Progenitor cell of endocrine pancreas (in vitro differentiated cells): ENCODE data around the gene LRRC56. TPM values are rescaled to one million over a fixed set of nuclear protein-coding genes. Genes with fewer than 3 reads are reported as not detected.
A peak's percentile ranks its signal among the peaks of the same experiment; 100 is the strongest.

Source experiments
- DNase-seq: peaks from one replicate; pipeline ENCODE4 v3.0.0; 2021; ENCODE audit warnings: low spot score; ENCODE audit not compliant: unreplicated experiment
- H3K27ac Mint-ChIP-seq: 2 replicates; pipeline ENCODE4 v1.8.0; 2021; ENCODE audit warnings: mild to moderate bottlenecking, moderate library complexity, mixed read lengths
- H3K27me3 Mint-ChIP-seq: 2 replicates; pipeline ENCODE4 v1.8.0; 2021; ENCODE audit warnings: mixed read lengths
- H3K36me3 Mint-ChIP-seq: 2 replicates; pipeline ENCODE4 v1.8.0; 2022; ENCODE audit warnings: mixed read lengths; ENCODE audit not compliant: insufficient read depth
- H3K4me1 Mint-ChIP-seq: 2 replicates; pipeline ENCODE4 v1.8.0; 2021; ENCODE audit warnings: low read depth, mixed read lengths
- H3K4me3 Mint-ChIP-seq: 2 replicates; pipeline ENCODE4 v1.8.0; 2021; ENCODE audit warnings: low read depth, mild to moderate bottlenecking, moderate library complexity, mixed read lengths
- H3K9me3 Mint-ChIP-seq: 2 replicates; pipeline ENCODE4 v1.8.0; 2021; ENCODE audit warnings: low read depth, mixed read lengths
- CTCF ChIP-seq: fragments of 200-600 bp; sonication (generic); IDR thresholded peaks from one replicate; pipeline ENCODE4 v1.5.0; 2021; ENCODE audit warnings: antibody characterized with exemption, mild to moderate bottlenecking; ENCODE audit not compliant: unreplicated experiment
- total RNA-seq: library from RNA; stranded (reverse); gene quantifications from 2 replicates; pipeline ENCODE4 v1.2.1, GENCODE V29; 2021

The LRRC56 gene
- total RNA-seq, 1 donor from 2014 or later = 5.4 TPM

- DNase-seq = no peak
- Mint-ChIP-seq H3K4me3 (no peak overlapping the region), H3K27me3 (no peaks in the 10 kb centered on the region), H3K36me3 (peaks cover 9% of the 10 kb centered on the region), H3K4me1 (peaks cover 4% of the 10 kb centered on the region), H3K9me3 (no peaks in the 10 kb centered on the region), H3K27ac (no peak overlapping the region)
- no peak for TF ChIP-seq CTCF
Measured at GRCh38 chr11:502288-503178, 34.8 kb upstream of the LRRC56 start.

GRCh38 chr11:503179-503981, 33.9 kb upstream of the LRRC56 start:
- H3K4me3 Mint-ChIP-seq = no peak overlapping the region
- H3K9me3 Mint-ChIP-seq = no peaks in the 10 kb centered on the region
- DNase-seq = no peak
- peaks cover 4% of the 10 kb centered on the region for H3K4me1 Mint-ChIP-seq
- peak overlapping the region; percentile 37 for H3K27ac Mint-ChIP-seq
- TF ChIP-seq CTCF = no peak
- H3K36me3 Mint-ChIP-seq = peaks cover 3% of the 10 kb centered on the region
- H3K27me3 Mint-ChIP-seq = no peaks in the 10 kb centered on the region

GRCh38 chr11:504053-504993, 33.0 kb upstream of the LRRC56 start:
- Mint-ChIP-seq H3K27ac (peak overlapping the region; percentile 37), H3K4me3 (no peak overlapping the region), H3K4me1 (peaks cover 4% of the 10 kb centered on the region), H3K36me3 (peaks cover 3% of the 10 kb centered on the region), H3K27me3 (no peaks in the 10 kb centered on the region), H3K9me3 (no peaks in the 10 kb centered on the region)
- no peak for DNase-seq
- TF ChIP-seq CTCF = no peak

- H3K4me3 Mint-ChIP-seq = peak overlapping the region; percentile 96
- peaks cover 4% of the 10 kb centered on the region for H3K4me1 Mint-ChIP-seq
- no peak for TF ChIP-seq CTCF
- DNase-seq = no peak
- H3K9me3 Mint-ChIP-seq = no peaks in the 10 kb centered on the region
- peaks cover 4% of the 10 kb centered on the region for H3K36me3 Mint-ChIP-seq
- H3K27ac Mint-ChIP-seq = peak overlapping the region; percentile 24
- H3K27me3 Mint-ChIP-seq = no peaks in the 10 kb centered on the region
Measured at GRCh38 chr11:504994-505344, 32.4 kb upstream of the LRRC56 start.
